Liver (tissue), 2 donors: ENCODE results near the gene ZNF398.

Experiments used
- JUND ChIP-seq, 2 donors: IDR thresholded peaks; 2 replicates each; pipeline ENCODE4 v1.6.1; 2016; ENCODE audit warnings: antibody characterized with exemption in 2 of 2
- TAF1 ChIP-seq: conservative IDR thresholded peaks from 2 replicates; pipeline ENCODE4 v1.6.1; 2016; ENCODE audit warnings: antibody characterized with exemption, mild to moderate bottlenecking
- donor health status: healthy.

DNA sequence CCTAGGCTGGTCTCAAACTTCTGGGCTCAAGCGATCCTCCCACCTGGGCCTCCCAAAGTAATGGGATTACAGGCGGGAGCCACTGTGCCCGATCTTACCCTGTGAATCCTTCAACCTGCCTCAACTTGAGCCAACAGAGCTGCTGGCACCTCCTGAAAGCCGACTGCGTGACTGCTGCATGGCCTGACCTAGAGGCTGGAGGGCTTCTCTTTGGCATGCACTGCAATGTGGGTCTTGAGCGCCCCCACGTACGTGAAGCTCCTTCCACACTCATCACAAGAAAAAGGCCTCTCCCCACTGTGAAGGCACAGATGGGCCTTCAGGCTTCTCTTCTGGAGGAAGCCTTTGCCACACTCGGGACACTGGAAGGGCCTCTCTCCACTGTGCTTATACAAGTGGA lies 43.8 kb upstream of the ZNF398 start:
- TF ChIP-seq JUND (IDR thresholded peaks at IDR 0.05) (no peak), TAF1 (no peak)
